HG03135 (cell line): ENCODE measurements around the gene NBEAL1.
A peak's percentile ranks its signal among the peaks of the same experiment; 100 is the strongest.
"Not testable (repeated sequence)": the region's sequence is repeated elsewhere in the genome, so short reads cannot be mapped to it uniquely, and the experiment has no call there.

Source experiments
- ATAC-seq: cut with Tn5 transposase; IDR thresholded peaks from one replicate; pipeline ENCODE4 v1.9.1; 2021; ENCODE audit warnings: mild to moderate bottlenecking, moderate library complexity; ENCODE audit not compliant: unreplicated experiment

NBEAL1 gene

DNA sequence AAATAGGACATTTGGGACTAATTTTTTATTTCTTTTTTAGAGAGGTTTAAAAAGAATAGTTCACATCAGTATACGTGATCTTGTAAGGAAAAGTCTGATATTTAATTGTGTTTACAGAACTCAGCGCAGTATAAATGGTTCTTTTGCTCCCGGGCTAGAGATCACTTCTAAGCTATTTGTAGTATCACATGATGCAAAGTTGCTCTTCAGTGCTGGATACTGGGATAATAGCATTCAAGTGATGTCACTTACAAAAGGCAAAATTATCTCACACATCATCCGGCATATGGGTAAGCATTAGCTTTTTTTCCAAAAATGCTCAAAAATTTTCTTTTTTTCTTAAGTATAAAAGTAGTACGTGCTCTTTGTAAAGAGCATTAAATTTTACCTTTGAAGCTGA, 186.8 kb downstream of the NBEAL1 start:
- ATAC-seq: no peak

DNA sequence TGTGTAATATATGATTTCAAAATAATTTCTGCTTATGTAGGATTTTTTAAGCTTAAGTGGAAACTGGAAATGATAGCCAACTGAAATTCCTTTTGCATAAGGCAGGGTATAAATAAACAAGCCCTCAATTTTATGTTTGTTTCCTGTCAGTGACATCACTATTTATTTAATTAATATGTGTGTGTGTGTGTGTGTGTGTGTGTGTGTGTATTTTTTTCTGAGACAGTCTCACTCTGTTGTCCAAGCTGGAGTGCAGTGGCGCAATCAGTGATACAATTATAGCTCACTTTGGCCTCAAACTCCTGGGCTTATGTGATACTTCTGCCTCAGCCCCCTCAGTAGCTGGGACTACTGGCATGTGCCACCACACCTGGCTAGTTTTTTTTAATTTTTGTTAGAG, 194.9 kb downstream of the NBEAL1 start:
- ATAC-seq: no peak

DNA sequence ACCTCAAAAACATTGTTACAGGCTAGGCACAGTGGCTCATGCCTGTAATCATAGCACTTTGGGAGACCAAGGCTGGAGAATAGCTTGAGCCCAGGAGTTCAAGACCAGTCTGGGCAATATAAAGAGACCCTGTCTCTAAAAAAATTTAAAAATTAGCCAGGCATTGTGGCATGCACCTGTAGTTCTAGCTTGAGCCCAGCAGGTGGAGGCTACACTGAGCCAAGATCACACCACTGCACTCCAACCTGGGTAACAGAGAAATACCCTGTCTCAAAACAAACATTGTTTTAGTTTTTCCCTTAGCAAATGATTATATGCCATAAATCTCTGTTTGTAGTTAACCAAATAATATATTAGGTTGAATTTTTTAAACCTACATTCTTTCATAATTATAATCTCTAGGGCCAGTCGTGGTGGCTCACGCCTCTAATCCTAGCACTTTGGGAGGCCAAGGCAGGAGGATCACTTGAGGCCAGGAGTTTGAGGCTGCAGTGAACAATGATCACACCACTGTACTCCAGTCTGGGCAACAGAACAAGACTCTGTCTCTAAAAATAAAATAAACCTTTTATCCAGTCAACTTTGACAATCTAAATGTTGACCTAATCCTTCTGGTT, 210.9 kb downstream of the NBEAL1 start:
- ATAC-seq: peak; percentile 65

DNA sequence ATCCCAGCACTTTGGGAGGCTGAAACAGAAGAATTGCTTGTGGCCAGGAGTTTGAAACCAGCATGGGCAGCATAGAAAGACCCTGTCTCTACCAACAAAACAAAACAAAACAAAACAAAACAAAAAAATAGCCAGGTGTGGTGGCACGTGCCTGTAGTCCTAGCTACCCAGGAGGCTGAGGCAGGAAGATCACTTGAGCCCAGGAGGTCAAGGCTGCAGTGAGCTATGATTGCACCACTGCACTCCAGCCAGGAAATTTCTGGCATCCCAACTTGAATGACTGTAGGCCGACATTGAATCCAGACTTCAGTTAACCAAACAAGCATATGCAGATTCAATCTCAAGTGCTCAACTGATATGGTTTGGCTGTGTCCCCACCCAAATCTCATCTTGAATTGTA, 215.0 kb downstream of the NBEAL1 start:
- not testable (repeated sequence) for ATAC-seq

DNA sequence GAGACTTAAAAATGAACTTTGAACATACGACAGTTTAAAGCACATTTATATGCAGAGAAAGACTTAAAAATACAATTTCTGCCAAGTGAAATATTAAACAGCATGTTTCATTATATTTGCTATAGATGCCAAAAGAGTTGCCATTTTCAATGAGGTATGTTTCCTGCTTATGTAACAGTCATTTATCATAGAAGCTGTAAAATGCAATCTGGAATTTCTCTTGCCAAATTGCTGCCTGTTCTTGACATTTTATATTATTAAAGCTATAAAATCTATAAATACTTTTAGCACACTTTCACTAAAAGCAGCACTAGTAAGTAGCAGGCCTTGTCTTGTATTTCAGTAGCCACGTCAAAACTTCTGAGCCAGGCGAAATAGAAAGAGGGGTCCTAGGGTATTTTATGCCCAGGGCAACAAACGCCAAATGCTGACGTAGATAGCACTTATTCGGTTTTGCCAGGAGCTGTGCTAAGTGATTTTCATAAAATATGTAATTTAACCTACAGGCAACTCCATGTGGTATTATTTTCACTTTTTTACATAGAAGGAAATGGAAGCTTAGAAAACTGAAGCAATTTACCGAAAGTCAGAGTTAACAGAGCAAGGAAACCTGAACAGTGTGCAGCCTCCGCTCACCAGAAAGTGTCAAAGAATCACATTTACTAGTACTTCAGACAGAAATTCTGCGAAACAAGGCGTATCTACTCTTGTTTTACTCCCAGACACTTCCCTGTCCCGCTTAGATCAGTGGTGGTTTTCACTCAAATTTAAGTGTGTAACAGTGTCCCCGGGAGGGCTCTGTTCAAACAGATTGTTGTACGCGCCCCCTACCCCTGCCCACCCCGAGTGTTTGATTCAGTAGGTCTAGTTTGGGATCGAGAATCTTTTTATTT, 222.9 kb downstream of the NBEAL1 start:
- no peak for ATAC-seq

DNA sequence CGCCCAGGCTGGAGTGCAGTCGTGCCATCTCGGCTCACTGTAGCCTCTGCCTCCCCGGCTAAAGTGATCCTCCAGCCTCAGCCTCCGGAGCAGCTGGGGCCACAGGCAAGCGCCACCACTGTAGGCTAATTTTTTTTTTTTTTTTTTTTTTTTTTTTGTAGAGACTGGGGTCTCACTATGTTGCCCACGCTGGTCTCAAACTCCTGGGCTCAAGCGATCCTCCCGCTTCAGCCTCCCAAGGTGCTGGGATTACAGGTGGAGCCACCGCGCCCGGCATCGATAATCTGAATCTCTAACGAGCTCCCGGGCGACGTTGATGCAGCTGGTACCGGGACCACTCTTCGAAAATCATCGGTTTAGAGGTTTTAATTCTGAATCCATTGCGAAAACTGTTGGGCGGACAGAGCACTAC, 223.6 kb downstream of the NBEAL1 start:
- ATAC-seq: no peak

DNA sequence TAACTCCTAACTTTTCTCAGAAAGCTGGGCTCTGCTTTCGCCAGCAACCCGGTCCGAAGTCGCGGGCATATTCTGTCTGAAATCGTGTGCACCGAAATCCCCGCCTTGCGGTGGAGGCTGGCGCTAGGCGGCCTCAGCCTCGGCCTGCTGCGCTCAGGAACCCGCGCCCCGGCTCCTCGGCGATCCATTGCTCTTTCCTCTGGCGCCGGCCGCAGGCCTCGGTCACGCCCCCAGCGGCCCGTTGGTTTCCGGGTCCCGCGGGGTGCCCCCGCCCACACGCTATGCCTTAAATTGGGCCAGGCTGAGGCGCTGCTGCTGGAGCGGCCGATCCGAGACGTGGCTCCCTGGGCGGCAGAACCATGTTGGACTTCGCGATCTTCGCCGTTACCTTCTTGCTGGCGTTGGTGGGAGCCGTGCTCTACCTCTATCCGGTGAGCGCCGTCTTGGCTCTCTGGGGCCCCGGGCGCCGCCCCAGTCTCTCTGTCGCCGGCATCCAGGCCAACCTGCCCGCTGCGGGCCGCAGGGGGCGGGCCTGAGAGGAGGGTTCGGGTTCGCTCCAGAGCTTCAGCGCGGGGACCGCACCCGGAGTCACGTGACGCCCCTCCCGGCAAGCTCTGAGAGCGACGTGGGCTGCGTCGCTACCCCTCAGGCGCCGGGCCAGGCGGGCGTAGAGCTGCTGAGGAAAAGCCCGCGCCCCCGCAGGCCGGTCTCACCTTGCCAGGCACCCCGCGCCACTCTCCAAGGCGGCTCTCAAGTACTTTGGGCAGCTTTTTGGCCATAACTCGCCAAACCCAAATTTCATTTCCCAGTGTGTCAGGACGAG, 224.2 kb downstream of the NBEAL1 start, which contains the start of gene CYP20A1:
TSS of gene CYP20A1 (plus strand) at position 315 of the 823 bp plus-strand sequence. CDS start at position 360, 45 bp downstream.
- ATAC-seq: peak; percentile 88

DNA sequence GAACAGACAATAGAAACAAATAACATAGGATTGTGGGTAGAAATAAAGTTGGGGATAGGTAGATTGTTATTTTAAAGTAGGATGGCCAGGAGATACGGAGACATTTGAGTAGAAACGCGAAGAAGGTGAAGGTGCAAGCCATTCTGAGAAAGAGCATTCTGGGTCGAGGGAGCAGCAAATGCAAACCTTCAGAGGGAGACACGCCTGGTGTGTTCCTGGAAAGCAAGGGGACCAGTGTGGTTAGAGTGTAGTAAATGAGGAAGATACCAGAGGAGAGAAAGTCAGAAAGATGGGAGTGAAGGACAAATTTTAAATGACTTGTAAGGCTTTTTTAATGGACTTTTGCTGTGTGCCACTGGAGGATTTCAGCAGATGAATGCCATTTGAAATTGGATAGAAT, 225.8 kb downstream of the NBEAL1 start:
- ATAC-seq: no peak

DNA sequence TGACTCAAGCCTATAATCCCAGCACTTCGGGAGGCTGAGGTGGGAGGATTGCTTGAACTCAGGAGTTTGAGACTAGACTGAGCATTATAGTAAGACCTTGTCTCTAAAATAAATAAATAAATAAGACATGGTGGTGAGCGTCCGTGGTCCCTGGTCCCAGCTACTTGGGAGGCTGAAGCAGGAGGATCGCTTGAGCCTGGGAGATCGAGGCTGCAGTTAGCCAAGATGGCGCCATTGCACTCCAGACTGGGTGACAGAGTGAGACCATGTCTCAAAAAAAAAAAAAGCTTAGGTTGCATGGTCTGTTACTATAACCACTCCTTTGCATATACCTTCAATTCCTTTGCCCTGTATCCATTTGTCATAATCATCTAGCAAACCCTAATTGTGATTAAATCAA, 227.8 kb downstream of the NBEAL1 start:
- no peak for ATAC-seq

DNA sequence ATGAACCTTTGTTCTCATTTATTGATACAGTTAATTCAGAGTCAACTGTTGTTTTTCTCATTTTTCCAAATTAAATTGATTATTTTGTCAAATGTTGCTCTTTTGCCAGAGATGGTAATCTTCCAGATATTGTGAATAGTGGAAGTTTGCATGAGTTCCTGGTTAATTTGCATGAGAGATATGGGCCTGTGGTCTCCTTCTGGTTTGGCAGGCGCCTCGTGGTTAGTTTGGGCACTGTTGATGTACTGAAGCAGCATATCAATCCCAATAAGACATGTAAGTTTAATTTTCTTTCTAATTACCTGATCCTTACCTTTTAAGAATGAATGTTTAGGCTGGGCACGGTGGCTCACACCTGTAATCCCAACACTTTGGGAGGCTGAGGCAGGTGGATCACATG, 232.0 kb downstream of the NBEAL1 start:
- ATAC-seq: no peak

DNA sequence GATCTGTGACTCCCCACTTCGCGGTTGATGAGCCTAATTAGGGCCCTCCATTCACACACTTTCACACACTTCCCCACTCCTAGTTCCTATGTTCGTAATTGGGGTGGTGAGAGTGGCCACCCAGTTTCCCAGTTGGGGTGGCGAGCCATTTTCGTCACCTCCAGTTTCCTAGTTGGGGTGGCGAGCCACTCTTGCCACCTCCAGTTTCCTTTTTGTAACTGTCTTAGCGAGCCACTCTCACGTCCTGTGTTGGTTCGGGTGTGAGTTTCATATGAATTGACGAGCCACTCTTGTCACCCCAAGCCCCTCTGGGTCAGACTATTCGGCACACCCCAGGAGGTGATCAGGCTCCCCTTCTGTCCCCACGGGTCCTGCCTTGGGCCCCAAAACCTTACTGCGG, 238.1 kb downstream of the NBEAL1 start:
- no peak for ATAC-seq

DNA sequence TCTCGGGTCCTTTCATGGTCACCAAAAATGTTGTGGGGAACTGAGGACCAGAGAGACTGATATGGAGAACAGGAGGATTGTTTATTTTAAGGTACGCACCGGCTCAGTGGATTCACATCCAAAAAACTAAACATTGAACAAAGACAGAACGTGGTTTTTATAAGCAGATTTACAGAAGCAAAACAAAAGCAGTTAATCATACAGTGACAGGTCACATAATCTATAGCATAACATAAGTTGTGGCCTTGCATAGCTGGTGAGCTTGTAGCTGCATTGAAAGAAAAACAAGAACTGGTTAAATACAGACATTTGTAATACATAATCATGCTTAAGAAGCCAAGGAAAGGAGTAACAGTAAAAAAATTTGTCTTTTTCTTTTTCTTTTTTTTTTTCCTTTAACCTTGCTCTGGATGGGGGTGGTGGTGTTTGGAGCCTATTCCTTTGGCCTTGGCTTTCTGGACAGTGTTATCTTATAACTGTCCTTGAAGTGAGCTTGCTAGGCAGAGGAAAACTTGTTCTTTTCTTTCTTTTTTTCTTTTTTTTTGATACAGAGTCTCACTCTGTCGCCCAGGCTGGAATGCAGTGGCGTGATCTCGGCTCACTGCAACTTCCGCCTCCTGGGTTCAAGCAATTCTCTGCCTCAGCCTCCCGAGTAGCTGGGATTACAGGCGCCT, 238.9 kb downstream of the NBEAL1 start:
- ATAC-seq: not testable (repeated sequence)

DNA sequence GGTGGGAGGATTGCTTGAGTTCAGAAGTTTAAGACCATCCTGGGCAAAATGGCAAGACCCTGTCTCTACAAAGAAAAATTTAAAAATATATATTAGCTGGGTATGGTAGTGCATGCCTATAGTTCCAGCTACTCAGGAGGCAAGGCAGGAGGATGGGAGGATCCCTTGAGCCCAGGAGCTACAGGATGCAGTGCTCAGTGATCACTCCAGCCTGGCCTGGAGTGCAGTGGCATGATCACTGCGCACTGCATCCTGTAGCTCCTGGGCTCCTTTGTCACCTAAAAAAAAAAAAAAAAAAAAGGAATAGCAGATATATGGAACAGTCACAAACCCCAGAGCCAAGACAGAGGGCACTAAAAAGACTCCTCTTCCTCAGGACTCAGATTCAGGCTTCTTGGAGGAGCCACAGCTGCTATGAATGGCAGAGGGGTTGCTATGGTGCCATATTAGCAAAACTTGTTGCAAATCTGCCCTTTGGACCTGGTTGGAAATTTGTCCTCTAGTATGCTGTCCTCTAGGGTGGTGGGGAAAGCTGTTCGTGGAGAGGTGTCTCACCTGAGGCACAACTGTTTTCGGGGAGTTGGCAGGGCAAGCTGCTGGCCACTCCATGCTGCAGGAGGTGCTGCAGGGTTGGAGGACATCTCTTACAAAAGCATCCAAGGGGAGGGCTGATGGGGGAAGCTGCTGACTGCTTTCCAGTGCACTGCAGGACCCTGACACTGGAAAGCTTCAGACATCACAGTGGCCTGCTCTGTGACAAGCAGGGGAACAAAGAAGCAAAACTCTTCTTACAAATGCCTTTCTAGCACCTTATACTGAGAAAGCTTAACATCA, 246.9 kb downstream of the NBEAL1 start:
- ATAC-seq: no peak
